Stimulated activated CD4-positive, alpha-beta T cell treated with anti-CD3 and anti-CD28 coated beads, Interleukin-1b, Interleukin-23, amount 100 ng/mL, for 24 hours (primary cell): ENCODE data around the gene NUFIP2.
A peak's percentile ranks its signal among the peaks of the same experiment; 100 is the strongest.
"Not testable (repeated sequence)": the region's sequence is repeated elsewhere in the genome, so short reads cannot be mapped to it uniquely, and the experiment has no call there.

Experiments
- DNase-seq, 4 experiments: peaks; one replicate each; pipeline ENCODE4 v3.0.0-alpha.2; 2020; ENCODE audit warnings: low read depth in 4 of 4, low spot score in 1 of 4

NUFIP2 gene, protein sequence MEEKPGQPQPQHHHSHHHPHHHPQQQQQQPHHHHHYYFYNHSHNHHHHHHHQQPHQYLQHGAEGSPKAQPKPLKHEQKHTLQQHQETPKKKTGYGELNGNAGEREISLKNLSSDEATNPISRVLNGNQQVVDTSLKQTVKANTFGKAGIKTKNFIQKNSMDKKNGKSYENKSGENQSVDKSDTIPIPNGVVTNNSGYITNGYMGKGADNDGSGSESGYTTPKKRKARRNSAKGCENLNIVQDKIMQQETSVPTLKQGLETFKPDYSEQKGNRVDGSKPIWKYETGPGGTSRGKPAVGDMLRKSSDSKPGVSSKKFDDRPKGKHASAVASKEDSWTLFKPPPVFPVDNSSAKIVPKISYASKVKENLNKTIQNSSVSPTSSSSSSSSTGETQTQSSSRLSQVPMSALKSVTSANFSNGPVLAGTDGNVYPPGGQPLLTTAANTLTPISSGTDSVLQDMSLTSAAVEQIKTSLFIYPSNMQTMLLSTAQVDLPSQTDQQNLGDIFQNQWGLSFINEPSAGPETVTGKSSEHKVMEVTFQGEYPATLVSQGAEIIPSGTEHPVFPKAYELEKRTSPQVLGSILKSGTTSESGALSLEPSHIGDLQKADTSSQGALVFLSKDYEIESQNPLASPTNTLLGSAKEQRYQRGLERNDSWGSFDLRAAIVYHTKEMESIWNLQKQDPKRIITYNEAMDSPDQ

GRCh38 chr17:29293890-29294579, at the start of gene NUFIP2:
Gene NUFIP2, minus strand, starts transcription at chr17:29294148. Its CDS starts 89 bp downstream, at chr17:29294059.
- peak; percentile 94 to 98 (median 96) for DNase-seq

GRCh38 chr17:29342158-29342765, 48.3 kb upstream of the NUFIP2 start:
- no peak for DNase-seq

- DNase-seq, result no peak
These were observed 47.8 kb upstream of the NUFIP2 start for GRCh38 chr17:29341726-29342125.

DNA sequence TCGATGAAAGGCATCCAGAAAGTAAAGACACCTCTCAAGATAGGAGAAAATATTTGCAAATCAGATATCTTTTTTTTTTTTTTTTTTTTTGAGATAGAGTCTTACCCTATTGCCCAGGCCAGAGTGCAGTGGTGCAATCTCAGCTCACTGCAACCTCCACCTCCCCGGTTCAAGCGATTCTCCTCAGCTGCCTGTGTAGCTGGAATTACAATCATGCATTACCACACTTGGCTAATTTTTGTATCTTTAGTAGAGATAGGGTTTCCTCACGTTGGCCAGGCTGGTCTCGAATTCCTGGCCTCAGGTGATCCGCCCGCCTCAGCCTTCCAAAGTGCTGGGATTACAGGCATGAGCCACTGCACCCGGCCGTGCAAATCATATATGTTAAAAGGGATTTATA, 45.1 kb upstream of the NUFIP2 start:
- DNase-seq, result not testable (repeated sequence)

DNA sequence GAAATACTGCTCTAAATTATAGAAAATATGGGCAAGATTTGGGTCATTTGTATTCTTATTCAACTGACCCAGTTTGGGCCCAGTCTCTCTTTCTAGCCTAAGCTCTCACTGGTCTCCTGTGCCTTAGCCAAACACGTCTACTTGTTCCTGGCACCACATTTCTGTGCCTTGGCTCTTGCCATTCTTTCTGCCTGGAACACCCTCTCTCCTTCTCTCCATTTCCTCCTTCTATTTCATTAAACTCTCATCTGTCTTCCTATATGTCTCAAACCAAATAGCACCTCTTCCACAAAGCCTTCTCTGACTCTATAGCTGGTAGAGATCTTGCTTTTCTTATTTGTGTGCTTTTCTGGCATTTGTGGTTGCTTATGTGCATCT, 37.7 kb upstream of the NUFIP2 start:
- no peak for DNase-seq

DNA sequence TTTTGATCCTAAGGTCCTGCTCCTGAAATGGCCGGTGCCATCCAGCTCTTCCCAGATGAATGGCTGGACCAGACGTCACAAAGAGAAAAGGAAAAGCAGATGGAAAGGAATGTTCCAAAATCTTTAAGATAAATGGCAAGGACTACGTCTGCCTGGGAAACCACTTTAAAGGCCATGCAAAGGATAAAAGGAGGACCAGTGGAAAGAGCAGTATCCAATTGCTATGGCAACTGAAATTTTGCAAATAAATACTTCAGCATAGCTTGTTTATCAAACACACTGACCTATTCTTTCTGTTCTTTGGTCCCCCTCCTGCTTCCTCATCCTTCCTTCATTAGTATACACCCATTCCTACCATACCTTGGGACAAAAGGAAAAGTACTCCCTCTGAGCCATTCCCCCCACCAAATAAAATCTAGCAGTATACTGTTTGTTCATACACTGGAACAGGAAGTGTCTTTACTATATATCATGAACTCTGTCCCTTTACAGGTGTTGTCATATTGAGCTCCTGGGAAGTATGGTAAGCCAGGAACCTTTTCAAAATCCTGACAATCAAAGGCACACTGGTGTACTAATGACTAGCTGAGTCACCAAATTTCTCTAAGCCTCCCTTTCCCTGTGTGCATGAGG, 37.2 kb upstream of the NUFIP2 start:
- no peak for DNase-seq

DNA sequence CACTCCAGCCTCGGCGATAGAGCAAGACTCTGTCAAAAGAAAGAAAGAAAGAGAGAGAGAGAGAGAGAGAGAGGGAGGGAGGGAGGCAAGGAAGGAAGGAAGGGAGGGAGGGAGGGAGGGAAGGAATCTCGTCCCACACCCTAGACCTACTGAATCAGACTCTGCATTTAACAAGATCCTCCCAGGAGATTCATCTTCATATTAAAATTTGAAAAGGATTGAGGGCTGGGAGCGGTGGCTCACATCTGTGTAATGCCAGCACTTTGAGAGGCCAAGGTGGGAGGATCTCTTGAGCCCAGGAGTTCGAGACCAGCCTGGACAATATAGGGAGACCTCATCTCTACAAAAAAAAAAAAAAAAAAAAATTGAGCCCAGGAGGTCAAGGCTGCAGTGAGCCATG, 33.5 kb upstream of the NUFIP2 start:
- DNase-seq, result no peak

DNA sequence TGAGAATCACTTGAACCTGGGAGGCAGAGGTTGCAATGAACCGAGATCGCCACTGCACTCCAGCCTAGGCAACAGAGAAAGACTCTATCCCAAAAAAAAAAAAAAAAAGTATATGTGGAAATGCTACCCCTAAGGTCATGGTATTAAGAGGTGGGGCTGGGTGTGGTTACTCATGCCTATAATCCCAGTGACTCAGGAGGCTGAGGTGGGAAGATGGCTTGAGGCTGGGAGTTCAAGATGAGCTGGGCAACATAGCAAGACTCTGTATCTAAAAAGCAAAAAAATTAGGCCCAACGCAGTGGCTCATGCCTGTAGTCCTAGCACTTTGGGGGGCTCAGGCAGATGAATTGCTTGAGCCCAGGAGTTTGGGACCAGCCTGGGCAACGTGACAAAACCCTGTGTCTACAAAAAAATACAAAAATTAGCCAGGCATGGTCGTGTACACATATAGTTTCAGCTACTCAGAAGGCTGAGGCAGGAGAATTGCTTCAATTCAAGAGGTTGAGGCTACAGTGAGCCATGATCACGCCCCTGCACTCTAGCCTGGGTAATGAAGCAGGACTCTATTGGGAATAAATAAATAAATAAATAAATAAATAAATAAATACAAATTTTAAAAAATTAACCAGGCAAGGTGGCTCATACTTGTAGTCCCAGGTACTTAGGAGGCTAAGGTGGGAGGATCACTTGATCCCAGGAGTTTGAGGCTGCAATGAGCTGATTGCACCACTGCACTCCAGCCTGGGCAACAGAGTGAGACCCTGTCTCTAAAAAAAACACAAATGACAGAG, 32.3 kb upstream of the NUFIP2 start:
- DNase-seq, result no peak

DNA sequence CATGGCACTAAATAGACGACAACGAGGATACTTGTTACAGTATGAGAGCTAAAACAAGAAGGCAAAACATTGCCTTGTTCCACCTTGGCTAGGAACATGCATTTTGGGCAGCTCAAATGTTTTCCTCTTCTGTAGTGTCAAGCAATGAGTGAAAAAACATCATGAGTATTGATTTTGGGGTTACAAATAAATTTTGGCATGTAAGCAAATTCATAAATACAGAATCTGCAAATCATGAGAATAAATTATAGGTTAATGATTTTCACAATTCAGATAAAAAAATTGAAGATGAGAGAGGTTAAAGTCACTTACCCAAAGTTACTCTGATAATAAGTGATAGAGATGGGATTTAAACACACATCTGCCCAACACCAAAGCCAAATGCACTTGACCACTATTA, 28.4 kb upstream of the NUFIP2 start:
- DNase-seq, result no peak

GRCh38 chr17:29303386-29303785, 9.4 kb upstream of the NUFIP2 start:
- no peak for DNase-seq

- no peak for DNase-seq
These were observed 5.1 kb upstream of the NUFIP2 start for GRCh38 chr17:29299031-29299430.

GRCh38 chr17:29295420-29295819, 1.5 kb upstream of the NUFIP2 start:
- no peak for DNase-seq

GRCh38 chr17:29294580-29294900, 592 bp upstream of the NUFIP2 start:
- no peak for DNase-seq

DNA sequence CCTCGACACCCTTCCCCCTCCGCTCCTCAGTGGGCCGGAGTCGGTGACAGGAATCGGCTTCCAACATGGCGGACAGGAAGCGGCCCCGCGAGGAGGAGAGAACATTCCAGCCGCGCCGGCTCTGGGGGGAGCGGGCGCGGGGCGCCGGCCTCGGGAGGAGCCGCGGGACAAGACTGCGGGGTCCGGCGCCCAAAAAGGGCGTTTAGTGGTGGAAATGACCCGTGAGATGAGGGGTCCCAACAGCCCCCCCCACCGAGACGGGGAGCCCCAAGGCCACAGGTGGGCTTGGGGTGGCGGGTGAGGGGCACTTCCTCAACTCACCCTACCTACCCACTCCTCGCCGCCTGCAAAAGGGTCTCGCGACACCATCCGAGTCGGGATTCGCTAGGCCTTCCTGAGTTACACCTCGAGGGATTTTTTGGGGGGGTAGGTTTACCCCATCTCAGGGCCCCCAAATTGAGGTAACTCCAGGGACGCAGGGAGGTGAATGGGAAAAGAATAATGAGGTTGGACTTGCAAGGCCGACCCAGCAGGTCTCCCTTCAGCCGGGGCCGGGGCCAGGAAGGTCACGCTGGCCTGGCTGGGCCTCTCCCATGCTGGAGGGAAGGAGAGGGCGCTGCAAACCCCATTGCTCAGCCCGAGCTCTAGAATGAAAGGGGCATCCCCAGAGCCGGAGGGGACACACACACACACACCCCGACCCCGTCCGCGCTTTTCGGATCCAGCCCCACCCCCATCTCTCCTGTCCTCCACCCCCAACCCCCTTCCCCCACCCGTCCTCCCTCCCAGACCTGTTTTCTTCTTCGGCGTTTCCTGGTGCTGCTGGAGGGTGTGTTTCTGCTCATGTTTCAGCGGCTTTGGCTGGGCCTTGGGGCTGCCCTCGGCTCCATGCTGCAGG, 707 bp downstream of the NUFIP2 start:
- peak; percentile 34 to 57 (median 42) for DNase-seq

- DNase-seq, result peak; percentile 7 to 32 (median 22)
These were observed 1.6 kb downstream of the NUFIP2 start for GRCh38 chr17:29292071-29292991.

DNA sequence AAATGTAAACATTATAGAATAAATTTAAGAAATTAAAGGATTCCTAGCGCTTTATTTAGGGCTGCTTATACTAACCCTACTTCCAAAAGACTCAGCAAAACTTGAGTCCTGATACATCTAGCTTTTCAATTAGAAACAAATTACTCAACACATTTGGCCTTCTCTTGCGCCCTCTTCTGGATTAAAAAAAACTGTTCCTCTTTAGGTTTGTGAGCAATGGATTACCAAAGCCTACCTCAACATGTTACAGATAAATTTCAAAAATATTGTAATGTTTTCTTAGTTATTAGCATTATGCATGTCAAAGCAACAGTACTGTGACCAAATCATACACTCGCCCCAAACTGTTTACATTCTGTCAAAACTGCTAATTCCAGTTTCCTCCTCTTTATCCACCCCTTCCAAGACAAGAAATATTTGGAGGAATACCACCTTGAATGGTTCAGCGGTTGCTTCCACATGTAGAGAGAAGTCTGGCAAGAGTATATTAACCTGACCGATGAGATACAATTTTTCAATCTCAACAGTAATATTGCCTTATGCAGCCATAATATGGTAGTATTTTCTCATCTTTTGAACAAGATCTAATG, 2.7 kb downstream of the NUFIP2 start:
- no peak for DNase-seq

DNA sequence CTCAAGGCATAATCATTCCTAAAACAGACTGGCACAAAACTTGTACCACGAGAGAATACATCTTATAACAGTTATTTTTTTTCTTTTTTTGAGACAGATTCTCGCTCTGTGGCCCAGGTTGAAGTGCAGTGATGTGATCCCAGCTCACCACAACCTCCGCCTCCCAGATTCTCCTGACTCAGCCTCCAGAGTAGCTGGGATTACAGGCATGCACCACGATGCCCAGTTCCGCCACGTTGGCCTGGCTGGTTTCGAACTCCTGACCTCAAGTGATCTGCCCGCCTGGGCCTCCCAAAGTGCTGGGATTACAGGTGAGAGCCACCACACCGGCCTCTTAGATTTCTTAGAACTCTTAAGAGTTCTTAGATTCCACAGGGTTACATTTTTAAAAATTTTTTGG, 4.1 kb downstream of the NUFIP2 start:
- no peak for DNase-seq

GRCh38 chr17:29283961-29284360, 10.0 kb downstream of the NUFIP2 start:
- no peak for DNase-seq
